OCI-LY3 (cell line): ENCODE data around the gene KYAT1.
"Not testable (repeated sequence)": the region's sequence is repeated elsewhere in the genome, so short reads cannot be mapped to it uniquely, and the experiment has no call there.

Source experiments
- H2AFZ ChIP-seq: fragments of 200-600, 300-600 bp; shearing (Covaris generic); 2 replicates; pipeline ENCODE4 v1.6.0; 2014; ENCODE audit warnings: antibody characterized with exemption, low read depth, low read length
- H3K27ac ChIP-seq: fragments of 200-600, 300-600 bp; sonication (generic); 2 replicates; pipeline ENCODE4 v1.5.1; 2014; ENCODE audit warnings: mild to moderate bottlenecking, low read length, moderate library complexity, mixed read lengths
- H3K27me3 ChIP-seq: fragments of 200-600, 300-600 bp; sonication (generic); 2 replicates; pipeline ENCODE4 v1.6.1; 2014; ENCODE audit warnings: low read depth, low read length, mixed read lengths
- H3K36me3 ChIP-seq: fragments of 200-600, 300-600 bp; sonication (generic); replicated peaks from 2 replicates; pipeline ENCODE3; 2014; ENCODE audit warnings: low read depth, low read length, mixed read lengths
- H3K4me1 ChIP-seq: fragments of 300-600, 200-600 bp; sonication (generic); 2 replicates; pipeline ENCODE4 v1.6.1; 2014; ENCODE audit warnings: low read length, mixed read lengths
- H3K4me2 ChIP-seq: fragments of 200-600, 300-600 bp; sonication (generic); 2 replicates; pipeline ENCODE4 v1.6.1; 2014; ENCODE audit warnings: low read length, mixed read lengths
- H3K4me3 ChIP-seq: fragments of 300-600, 200-600 bp; sonication (generic); 2 replicates; pipeline ENCODE4 v1.5.1; 2014; ENCODE audit warnings: antibody characterized with exemption, mild to moderate bottlenecking, low read length, moderate library complexity
- H3K79me2 ChIP-seq: fragments of 300-600, 200-600 bp; shearing (Covaris generic); 2 replicates; pipeline ENCODE4 v1.6.1; 2014; ENCODE audit warnings: mild to moderate bottlenecking, low read length, mixed read lengths
- H3K9ac ChIP-seq: fragments of 300-600, 200-600 bp; shearing (Covaris generic); 2 replicates; pipeline ENCODE4 v1.6.0; 2014; ENCODE audit warnings: mild to moderate bottlenecking, low read length, moderate library complexity
- H3K9me3 ChIP-seq: fragments of 200-600, 300-600 bp; shearing (Covaris generic); 2 replicates; pipeline ENCODE4 v1.6.1; 2014; ENCODE audit warnings: low read length, mixed read lengths; ENCODE audit not compliant: insufficient read depth
- H4K20me1 ChIP-seq: fragments of 200-600, 300-600 bp; sonication (generic); 2 replicates; pipeline ENCODE4 v1.6.1; 2016; ENCODE audit warnings: low read length, mixed read lengths; ENCODE audit not compliant: insufficient read depth
- EZH2phosphoT487 ChIP-seq: fragments of 200-600 bp; shearing (Covaris generic); IDR thresholded peaks from 2 replicates; pipeline ENCODE4 v1.6.1; 2018; ENCODE audit warnings: antibody characterized with exemption, mixed run types, low read depth
- TF ChIP-seq, protein P1 (sequence below): fragments of 200-600, 300-600 bp; sonication (generic); IDR thresholded peaks from 2 replicates; pipeline ENCODE4 v1.5.1; 2014; ENCODE audit warnings: antibody characterized with exemption, low read length, low read depth

The KYAT1 gene

GRCh38 chr9:128885376-128885775, 3.6 kb upstream of the KYAT1 start:
- peaks cover 55% of the 10 kb centered on the region for H3K79me2 ChIP-seq

GRCh38 chr9:128884164-128884563, 2.4 kb upstream of the KYAT1 start:
- Histone ChIP-seq H4K20me1 (no peaks in the 10 kb centered on the region), H3K9me3 (no peaks in the 10 kb centered on the region), H3K27ac (no peak overlapping the region), H3K9ac (no peak overlapping the region), H3K4me3 (no peak overlapping the region), H3K4me1 (peaks cover 7% of the 10 kb centered on the region; the same call in 1 of the 2 replicates), H3K36me3 (peaks cover 15% of the 10 kb centered on the region), H3K79me2 (peaks cover 64% of the 10 kb centered on the region), H2AFZ (no peak overlapping the region), H3K4me2 (no peak overlapping the region), H3K27me3 (no peaks in the 10 kb centered on the region)
- TF ChIP-seq, protein P1, sequence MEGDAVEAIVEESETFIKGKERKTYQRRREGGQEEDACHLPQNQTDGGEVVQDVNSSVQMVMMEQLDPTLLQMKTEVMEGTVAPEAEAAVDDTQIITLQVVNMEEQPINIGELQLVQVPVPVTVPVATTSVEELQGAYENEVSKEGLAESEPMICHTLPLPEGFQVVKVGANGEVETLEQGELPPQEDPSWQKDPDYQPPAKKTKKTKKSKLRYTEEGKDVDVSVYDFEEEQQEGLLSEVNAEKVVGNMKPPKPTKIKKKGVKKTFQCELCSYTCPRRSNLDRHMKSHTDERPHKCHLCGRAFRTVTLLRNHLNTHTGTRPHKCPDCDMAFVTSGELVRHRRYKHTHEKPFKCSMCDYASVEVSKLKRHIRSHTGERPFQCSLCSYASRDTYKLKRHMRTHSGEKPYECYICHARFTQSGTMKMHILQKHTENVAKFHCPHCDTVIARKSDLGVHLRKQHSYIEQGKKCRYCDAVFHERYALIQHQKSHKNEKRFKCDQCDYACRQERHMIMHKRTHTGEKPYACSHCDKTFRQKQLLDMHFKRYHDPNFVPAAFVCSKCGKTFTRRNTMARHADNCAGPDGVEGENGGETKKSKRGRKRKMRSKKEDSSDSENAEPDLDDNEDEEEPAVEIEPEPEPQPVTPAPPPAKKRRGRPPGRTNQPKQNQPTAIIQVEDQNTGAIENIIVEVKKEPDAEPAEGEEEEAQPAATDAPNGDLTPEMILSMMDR, result no peak
- TF ChIP-seq EZH2phosphoT487, result no peak

More at GRCh38 chr9:128885376-128885775, 3.6 kb upstream of the KYAT1 start:
- no peak overlapping the region for H3K4me3 ChIP-seq
- TF ChIP-seq EZH2phosphoT487, result no peak
- TF ChIP-seq, protein P1, result no peak
- peaks cover 11% of the 10 kb centered on the region for H3K36me3 ChIP-seq
- H3K9me3 ChIP-seq, result no peaks in the 10 kb centered on the region
- no peaks in the 10 kb centered on the region for H3K27me3 ChIP-seq
- H3K4me2 ChIP-seq, result no peak overlapping the region
- H3K4me1 ChIP-seq, result peaks cover 7% of the 10 kb centered on the region; the same call in 1 of the 2 replicates
- H3K27ac ChIP-seq, result no peak overlapping the region
- no peak overlapping the region for H3K9ac ChIP-seq
- no peak overlapping the region for H2AFZ ChIP-seq
- H4K20me1 ChIP-seq, result no peaks in the 10 kb centered on the region

- TF ChIP-seq EZH2phosphoT487, result no peak
- TF ChIP-seq, protein P1, result no peak
- peak overlapping the region; percentile 82 for H3K4me2 ChIP-seq
- peak overlapping the region; percentile 95 for H3K9ac ChIP-seq
- no peaks in the 10 kb centered on the region for H3K27me3 ChIP-seq
- peaks cover 7% of the 10 kb centered on the region; the same call in 1 of the 2 replicates for H3K4me1 ChIP-seq
- H2AFZ ChIP-seq, result 0 out of 2 replicates have a peak overlapping the region, but pooled peaks have one; percentile 18
- H3K79me2 ChIP-seq, result peaks cover 59% of the 10 kb centered on the region
- no peaks in the 10 kb centered on the region for H3K9me3 ChIP-seq
- H3K4me3 ChIP-seq, result peak overlapping the region; percentile 94
- H4K20me1 ChIP-seq, result no peaks in the 10 kb centered on the region
- H3K27ac ChIP-seq, result peak overlapping the region; percentile 63
- H3K36me3 ChIP-seq, result peaks cover 12% of the 10 kb centered on the region
Measured at GRCh38 chr9:128882677-128883603, 1.2 kb upstream of the KYAT1 start.

DNA sequence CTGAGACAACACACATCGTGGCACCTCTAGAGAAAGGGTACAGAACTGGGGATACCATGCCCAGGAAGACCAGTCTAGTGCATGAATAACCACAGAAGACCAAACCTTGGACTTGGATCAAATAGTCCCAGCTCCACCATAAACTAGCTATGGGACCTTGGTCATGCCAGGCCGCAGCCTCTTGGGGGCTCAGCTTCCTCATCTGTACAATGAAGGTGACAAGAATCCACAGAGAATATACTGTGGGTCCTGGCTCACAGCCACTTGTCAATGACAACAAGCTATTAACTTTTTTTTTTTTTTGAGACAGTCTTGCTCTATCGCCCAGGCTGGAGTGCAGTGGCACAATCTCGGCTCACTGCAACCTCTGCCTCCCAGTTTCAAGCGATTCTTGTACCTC, 3.9 kb downstream of the KYAT1 start:
- peaks cover 3% of the 10 kb centered on the region; the same call in 1 of the 2 replicates for H3K4me1 ChIP-seq
- H3K9me3 ChIP-seq, result no peaks in the 10 kb centered on the region
- H3K27ac ChIP-seq, result no peak overlapping the region
- H3K27me3 ChIP-seq, result no peaks in the 10 kb centered on the region
- peaks cover 44% of the 10 kb centered on the region for H3K79me2 ChIP-seq
- no peak overlapping the region for H3K4me3 ChIP-seq
- TF ChIP-seq, protein P1, result 0 out of 2 replicates have a peak, but pooled peaks have one; percentile 8
- TF ChIP-seq EZH2phosphoT487, result no peak
- H3K36me3 ChIP-seq, result peaks cover 5% of the 10 kb centered on the region
- no peak overlapping the region for H2AFZ ChIP-seq
- no peak overlapping the region for H3K9ac ChIP-seq
- no peaks in the 10 kb centered on the region for H4K20me1 ChIP-seq
- no peak overlapping the region for H3K4me2 ChIP-seq

DNA sequence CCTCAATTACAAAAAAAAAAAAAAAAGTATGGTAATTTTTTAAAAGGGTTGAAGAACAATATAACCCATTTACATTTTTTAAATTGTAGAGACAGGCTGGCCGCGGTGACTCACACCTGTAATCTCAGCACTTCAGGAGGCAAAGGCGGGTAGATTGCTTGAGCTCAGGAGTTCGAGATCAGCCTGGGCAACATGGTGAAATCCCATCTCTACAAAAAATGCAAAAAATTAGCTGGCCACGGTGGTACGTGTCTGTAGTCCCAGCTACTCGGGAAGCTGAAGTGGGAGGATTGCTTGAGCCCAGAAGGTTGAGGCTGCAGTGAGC, 10.8 kb downstream of the KYAT1 start:
- not testable (repeated sequence) for H3K9ac ChIP-seq, H3K4me3 ChIP-seq, H3K27me3 ChIP-seq, H3K4me2 ChIP-seq, H3K9me3 ChIP-seq, H4K20me1 ChIP-seq, H3K27ac ChIP-seq, H3K36me3 ChIP-seq, H3K79me2 ChIP-seq, H3K4me1 ChIP-seq, H2AFZ ChIP-seq
